Keratinocyte (primary cell): ENCODE results near the gene MAGOHB. TPM values are rescaled to one million over a fixed set of nuclear protein-coding genes. Genes with fewer than 3 reads are reported as not detected.

ENCODE experiments used
- DNase-seq: peaks from one replicate; pipeline ENCODE4 v3.0.0-alpha.2; 2011; ENCODE audit warnings: low read depth, missing footprints, low spot score
- FAIRE-seq: peaks from 2 replicates; lab custom pipeline; 2011; peaks lifted over from hg19 to GRCh38; lab: Jason Lieb, UNC
- H2AFZ ChIP-seq: 2 replicates; pipeline ENCODE4 v1.6.0; 2012; ENCODE audit warnings: low read length, control low read depth, inconsistent platforms; ENCODE audit not compliant: control insufficient read depth
- H3K27ac ChIP-seq: 2 replicates; pipeline ENCODE4 v1.5.1; 2011; ENCODE audit warnings: low read length; ENCODE audit not compliant: control insufficient read depth, insufficient read depth
- H3K27me3 ChIP-seq: 3 replicates; pipeline ENCODE4 v1.6.0; 2011; ENCODE audit warnings: low read length; ENCODE audit not compliant: control insufficient read depth, insufficient read depth; ENCODE audit errors: extremely low read depth
- H3K36me3 ChIP-seq, 2 experiments: 2 replicates in 1 of 2; 3 replicates in 1 of 2; pipeline ENCODE4 v1.5.1; 2011; ENCODE audit warnings: low read length in 2 of 2, mild to moderate bottlenecking in 1 of 2; ENCODE audit not compliant: control insufficient read depth in 2 of 2, insufficient read depth in 2 of 2; ENCODE audit errors: extremely low read depth in 1 of 2
- H3K4me1 ChIP-seq: 3 replicates; pipeline ENCODE4 v1.5.1; 2011; ENCODE audit warnings: low read length; ENCODE audit not compliant: control insufficient read depth, insufficient read depth; ENCODE audit errors: extremely low read depth
- H3K4me2 ChIP-seq: 3 replicates; pipeline ENCODE4 v1.6.0; 2011; ENCODE audit warnings: low read depth, low read length; ENCODE audit not compliant: control insufficient read depth, insufficient read depth; ENCODE audit errors: extremely low read depth
- H3K4me3 ChIP-seq, 3 experiments: fragments of 200-600 bp in 1 of 3; sonication (generic) in 1 of 3; 2 replicates in 2 of 3; 3 replicates in 1 of 3; pipeline ENCODE4 v1.5.1; 2011 to 2016; ENCODE audit warnings: low read length in 3 of 3, mild to moderate bottlenecking in 3 of 3, control low read depth in 2 of 3, inconsistent platforms in 1 of 3, low read depth in 1 of 3, mixed read lengths in 1 of 3, mixed run types in 1 of 3, moderate library complexity in 1 of 3; ENCODE audit not compliant: control insufficient read depth in 2 of 3, insufficient read depth in 2 of 3; ENCODE audit errors: extremely low read depth in 1 of 3
- H3K79me2 ChIP-seq: 2 replicates; pipeline ENCODE4 v1.6.0; 2012; ENCODE audit warnings: low read length; ENCODE audit not compliant: control insufficient read depth, insufficient read depth
- H3K9ac ChIP-seq: 3 replicates; pipeline ENCODE4 v1.6.0; 2011; ENCODE audit warnings: low read length; ENCODE audit not compliant: control insufficient read depth, insufficient read depth; ENCODE audit errors: extremely low read depth
- H3K9me1 ChIP-seq: 3 replicates; pipeline ENCODE4 v1.6.0; 2011; ENCODE audit warnings: low read length; ENCODE audit not compliant: control insufficient read depth, insufficient read depth; ENCODE audit errors: extremely low read depth
- H3K9me3 ChIP-seq: 2 replicates; pipeline ENCODE4 v1.5.1; 2012; ENCODE audit warnings: low read depth, low read length; ENCODE audit not compliant: control insufficient read depth
- H4K20me1 ChIP-seq: 3 replicates; pipeline ENCODE4 v1.6.0; 2011; ENCODE audit warnings: low read length; ENCODE audit not compliant: control insufficient read depth, insufficient read depth; ENCODE audit errors: extremely low read depth
- CTCF ChIP-seq, 3 experiments: IDR thresholded peaks in 1 of 3; conservative IDR thresholded peaks in 1 of 3; optimal IDR thresholded peaks in 1 of 3; 2 replicates in 2 of 3; 3 replicates in 1 of 3; pipeline versions ENCODE3 to v1.5.1; 2011; ENCODE audit warnings: low read length in 3 of 3, mild to moderate bottlenecking in 3 of 3, moderate library complexity in 2 of 3, control low read depth in 1 of 3, inconsistent platforms in 1 of 3; ENCODE audit not compliant: insufficient read depth in 2 of 3; ENCODE audit errors: extremely low read depth in 1 of 3
- EZH2 ChIP-seq: IDR thresholded peaks from one replicate; pipeline ENCODE4 v1.6.1; 2012; ENCODE audit warnings: inconsistent platforms, mild to moderate bottlenecking, low read length, moderate library complexity
- dilution Hi-C: fragments of 300-500 bp; cut with MboI; formaldehyde crosslinking; loops from one replicate; pipeline ENCODE4 v1.7.0; 2020; ENCODE audit warnings: low sequenced_read_pairs; ENCODE audit not compliant: extremely low pct_ligation_motif_present
- polyA plus RNA-seq, 5 experiments: library from polyadenylated mRNA; depleted of rRNA in 3 of 5; stranded (reverse) in 3 of 5; stranded (forward) in 1 of 5; unstranded in 1 of 5; fragments of >200 nt; gene quantifications; 1 replicate in 1 of 5; 2 replicates in 3 of 5; 3 replicates in 1 of 5; pipeline versions ENCODE4 v1.2.1 to v1.2.3, GENCODE V29; 2011 to 2012; ENCODE audit warnings: missing spikeins in 2 of 5, low read depth in 1 of 5, low replicate concordance in 1 of 5

The MAGOHB gene
- polyA plus RNA-seq, 1 donor (not counting 4 experiments of a cell fraction or from before 2014, with no cell fraction given), result 34.2 TPM

GRCh38 chr12:10615532-10615931 lies 2.1 kb upstream of the MAGOHB start:
- Histone ChIP-seq H4K20me1 (no peaks in the 10 kb centered on the region), H3K79me2 (peaks cover 22% of the 10 kb centered on the region), H3K9me1 (no peaks in the 10 kb centered on the region), H3K27me3 (no peaks in the 10 kb centered on the region), H3K4me1 (peaks cover 34% of the 10 kb centered on the region), H2AFZ (no peak overlapping the region), H3K27ac (peak overlapping the region; percentile 58), H3K9ac (no peak overlapping the region), H3K9me3 (no peaks in the 10 kb centered on the region), H3K36me3 (peaks cover 0 to 4% of the 10 kb centered on the region in 2 experiments), H3K4me2 (peak overlapping the region; percentile 8), H3K4me3 (no peak overlapping the region)
- TF ChIP-seq CTCF (optimal IDR thresholded peaks at IDR 0.05 in 1 of 3, IDR thresholded peaks at IDR 0.05 in 1 of 3, conservative IDR thresholded peaks at IDR 0.05 in 1 of 3; ENCODE audit: extremely low read depth in 1 of 3, insufficient read depth in 2 of 3, low read length in 3 of 3), result peak; percentile 20 to 26 (median 24)
- no peak for TF ChIP-seq EZH2
- FAIRE-seq (no peak), DNase-seq (no peak)
- dilution Hi-C loops, result no loop called here

- Histone ChIP-seq H3K79me2 (peaks cover 22% of the 10 kb centered on the region), H4K20me1 (no peaks in the 10 kb centered on the region), H3K27ac (peak overlapping the region; percentile 99), H3K9ac (peak overlapping the region; percentile 99), H3K4me1 (peaks cover 31% of the 10 kb centered on the region), H2AFZ (peak overlapping the region; percentile 90), H3K4me3 (peak overlapping the region; percentile 77 to 97 (median 82)), H3K27me3 (no peaks in the 10 kb centered on the region), H3K9me3 (no peaks in the 10 kb centered on the region), H3K4me2 (peak overlapping the region; percentile 86), H3K9me1 (no peaks in the 10 kb centered on the region), H3K36me3 (peaks cover 0 to 3% of the 10 kb centered on the region in 2 experiments)
- no peak for TF ChIP-seq EZH2
- no peak for TF ChIP-seq CTCF (optimal IDR thresholded peaks at IDR 0.05 in 1 of 3, IDR thresholded peaks at IDR 0.05 in 1 of 3, conservative IDR thresholded peaks at IDR 0.05 in 1 of 3; ENCODE audit: extremely low read depth in 1 of 3, insufficient read depth in 2 of 3, low read length in 3 of 3)
- dilution Hi-C loops, result no loop called here
- no peak for FAIRE-seq
- DNase-seq, result no peak
These were observed 604 bp upstream of the MAGOHB start for GRCh38 chr12:10614056-10614370.
